ENCODE data around the gene COMMD7.
"Not testable (repeated sequence)": the region's sequence is repeated elsewhere in the genome, so short reads cannot be mapped to it uniquely, and the experiment has no call there.

The COMMD7 gene

GRCh38 chr20:32718749-32719348, 24.4 kb downstream of the COMMD7 start:
- no peak for DNase-seq

GRCh38 chr20:32711346-32711745, 31.9 kb downstream of the COMMD7 start:
- no peak for DNase-seq

GRCh38 chr20:32709632-32710121, 33.6 kb downstream of the COMMD7 start:
- DNase-seq = no peak

GRCh38 chr20:32709029-32709631, 34.1 kb downstream of the COMMD7 start:
- DNase-seq = peak; percentile 37

GRCh38 chr20:32707691-32708581, 35.3 kb downstream of the COMMD7 start:
- DNase-seq = no peak

GRCh38 chr20:32706486-32706885, 36.8 kb downstream of the COMMD7 start:
- DNase-seq = no peak

GRCh38 chr20:32702706-32703425, 40.4 kb downstream of the COMMD7 start:
- peak; percentile 95 for DNase-seq

GRCh38 chr20:32697608-32698007, 45.7 kb downstream of the COMMD7 start:
- DNase-seq = no peak

- no peak for DNase-seq
Measured at GRCh38 chr20:32695089-32695488, 48.2 kb downstream of the COMMD7 start.

- not testable (repeated sequence) for DNase-seq
Measured at GRCh38 chr20:32688966-32689365, 54.3 kb downstream of the COMMD7 start.

GRCh38 chr20:32687180-32687532, 56.1 kb downstream of the COMMD7 start:
- DNase-seq = no peak

- no peak for DNase-seq
Measured at GRCh38 chr20:32686530-32687179, 56.6 kb downstream of the COMMD7 start.

GRCh38 chr20:32685541-32686529, 57.4 kb downstream of the COMMD7 start:
- DNase-seq = peak; percentile 46

- DNase-seq = no peak
Measured at GRCh38 chr20:32682508-32682987, 60.7 kb downstream of the COMMD7 start.

- peak; percentile 72 for DNase-seq
Measured at GRCh38 chr20:32681175-32682084, 61.8 kb downstream of the COMMD7 start.

GRCh38 chr20:32680544-32681174, 62.6 kb downstream of the COMMD7 start:
- no peak for DNase-seq

GRCh38 chr20:32678948-32679347, 64.3 kb downstream of the COMMD7 start:
- DNase-seq = peak; percentile 37

GRCh38 chr20:32675223-32675975, 67.9 kb downstream of the COMMD7 start:
- DNase-seq = peak; percentile 94

- DNase-seq = peak; percentile 75
Measured at GRCh38 chr20:32674362-32674789, 68.9 kb downstream of the COMMD7 start.

Measured in NCI-H345 (cell line).